DOHH2 (cell line): ENCODE results near the gene ESRRB.

Experiments
- CTCF ChIP-seq: fragments of 200-600 bp; sonication (generic); IDR thresholded peaks from one replicate; pipeline ENCODE4 v1.5.1; 2014; ENCODE audit warnings: antibody characterized with exemption, mild to moderate bottlenecking, low read depth, low read length; ENCODE audit not compliant: poor library complexity, severe bottlenecking
- EZH2phosphoT487 ChIP-seq: fragments of 200-600 bp; sonication (generic); IDR thresholded peaks from 2 replicates; pipeline ENCODE4 v1.6.1; 2017; ENCODE audit warnings: borderline replicate concordance, mild to moderate bottlenecking, antibody characterized with exemption, low read length, moderate library complexity, mixed read lengths

- TF ChIP-seq CTCF = no peak
- TF ChIP-seq EZH2phosphoT487 = no peak
Observed at GRCh38 chr14:76334316-76334715, 41.6 kb upstream of the ESRRB start.
